SJCRH30 (cell line): Measurements from ENCODE around the gene FAM120B. TPM values are rescaled to one million over a fixed set of nuclear protein-coding genes. Genes with fewer than 3 reads are reported as not detected.

ENCODE experiments used
- DNase-seq, 2 experiments: peaks; one replicate each; pipeline ENCODE4 v3.0.0-alpha.2; 2015 to 2020
- H3K27ac ChIP-seq: fragments of 250-450 bp; sonication (Bioruptor Pico); 2 replicates; pipeline ENCODE4 v1.5.1; 2020; ENCODE audit warnings: mild to moderate bottlenecking, moderate library complexity
- H3K27me3 ChIP-seq: fragments of 250-450 bp; sonication (Bioruptor Pico); 2 replicates; pipeline ENCODE4 v1.5.1; 2020; ENCODE audit warnings: mild to moderate bottlenecking, moderate library complexity
- H3K36me3 ChIP-seq: fragments of 250-450 bp; sonication (Bioruptor Pico); 2 replicates; pipeline ENCODE4 v1.5.1; 2020; ENCODE audit warnings: mild to moderate bottlenecking, moderate library complexity
- H3K4me1 ChIP-seq: fragments of 250-450 bp; sonication (Bioruptor Pico); 2 replicates; pipeline ENCODE4 v1.5.1; 2020; ENCODE audit warnings: mild to moderate bottlenecking, moderate library complexity
- H3K4me3 ChIP-seq: fragments of 250-450 bp; sonication (Bioruptor Pico); 2 replicates; pipeline ENCODE4 v1.5.1; 2020; ENCODE audit warnings: mild to moderate bottlenecking, moderate library complexity
- H3K9me3 ChIP-seq: fragments of 250-450 bp; sonication (Bioruptor Pico); replicated peaks from 2 replicates; pipeline ENCODE4 v1.5.1; 2020; ENCODE audit warnings: mild to moderate bottlenecking, moderate library complexity
- total RNA-seq: library from RNA; depleted of rRNA; stranded (reverse); fragments of >200 nt; shearing (Covaris generic); gene quantifications from 2 replicates; pipeline ENCODE4 v1.2.3, GENCODE V29; 2014

Gene FAM120B
- total RNA-seq, 1 experiment from 2014 or later: 21.4 TPM

DNA sequence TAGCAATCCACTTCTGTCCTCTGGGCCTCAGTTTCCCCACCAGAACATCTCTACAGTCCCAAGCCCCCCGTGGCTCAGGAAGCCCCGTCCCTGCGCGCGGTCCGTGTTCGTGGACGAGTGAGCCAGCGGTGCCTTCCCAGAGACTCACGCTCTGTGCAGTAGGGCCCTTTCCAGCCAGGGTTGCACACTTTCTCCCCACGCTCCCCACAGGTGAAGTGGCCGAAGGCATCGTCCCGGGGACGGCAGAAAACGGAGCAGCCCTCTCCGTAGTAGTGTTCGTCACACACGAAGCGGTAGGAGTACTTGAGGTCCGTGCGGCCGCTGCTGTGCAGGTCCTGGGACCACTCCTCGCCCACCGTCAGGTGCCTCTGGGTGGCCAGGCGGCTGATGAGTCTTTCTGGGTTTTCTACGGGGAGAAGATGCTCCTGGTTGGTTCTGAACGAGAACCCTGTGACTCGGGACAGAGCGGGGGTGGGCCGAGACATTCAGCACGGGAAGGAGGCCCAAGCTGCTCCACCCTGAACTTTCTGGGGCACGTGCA lies 18.4 kb upstream of the FAM120B start:
- H3K4me3 ChIP-seq: no peak overlapping the region
- DNase-seq: no peak
- no peak overlapping the region for H3K27ac ChIP-seq
- H3K4me1 ChIP-seq: peaks cover 17% of the 10 kb centered on the region
- no peaks in the 10 kb centered on the region for H3K9me3 ChIP-seq
- H3K27me3 ChIP-seq: peaks cover 15% of the 10 kb centered on the region; the same call in 1 of the 2 replicates
- peaks cover 5% of the 10 kb centered on the region; the same call in 1 of the 2 replicates for H3K36me3 ChIP-seq

DNA sequence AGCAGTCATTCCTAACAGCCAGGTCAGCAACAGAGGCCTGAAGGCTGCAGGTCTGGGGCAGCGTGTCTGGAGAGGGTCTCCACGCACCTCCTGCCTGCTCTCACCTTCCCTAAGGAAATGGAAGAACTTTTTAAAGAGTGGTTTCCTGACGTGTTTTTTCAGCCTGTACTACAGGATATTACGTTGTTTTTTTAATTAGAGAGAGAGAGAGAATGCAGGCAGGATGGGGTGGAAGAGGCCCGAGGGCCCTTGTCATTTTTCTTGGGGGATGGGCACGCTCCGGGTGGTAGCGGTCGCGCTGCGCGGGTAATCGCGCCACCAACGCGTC lies 17.7 kb upstream of the FAM120B start:
- no peaks in the 10 kb centered on the region for H3K9me3 ChIP-seq
- peaks cover 22% of the 10 kb centered on the region; the same call in 1 of the 2 replicates for H3K27me3 ChIP-seq
- no peak overlapping the region for H3K27ac ChIP-seq
- H3K4me3 ChIP-seq: no peak overlapping the region
- H3K36me3 ChIP-seq: peaks cover 4% of the 10 kb centered on the region; the same call in 1 of the 2 replicates
- H3K4me1 ChIP-seq: peaks cover 17% of the 10 kb centered on the region
- DNase-seq: no peak

- no peak overlapping the region for H3K27ac ChIP-seq
- DNase-seq: no peak
- no peaks in the 10 kb centered on the region for H3K9me3 ChIP-seq
- peaks cover 17% of the 10 kb centered on the region for H3K4me1 ChIP-seq
- H3K36me3 ChIP-seq: peaks cover 4% of the 10 kb centered on the region; the same call in 1 of the 2 replicates
- H3K27me3 ChIP-seq: peaks cover 27% of the 10 kb centered on the region; the same call in 1 of the 2 replicates
- H3K4me3 ChIP-seq: peak overlapping the region; percentile 83
Observed at GRCh38 chr6:170289180-170289931, 17.2 kb upstream of the FAM120B start.

DNA sequence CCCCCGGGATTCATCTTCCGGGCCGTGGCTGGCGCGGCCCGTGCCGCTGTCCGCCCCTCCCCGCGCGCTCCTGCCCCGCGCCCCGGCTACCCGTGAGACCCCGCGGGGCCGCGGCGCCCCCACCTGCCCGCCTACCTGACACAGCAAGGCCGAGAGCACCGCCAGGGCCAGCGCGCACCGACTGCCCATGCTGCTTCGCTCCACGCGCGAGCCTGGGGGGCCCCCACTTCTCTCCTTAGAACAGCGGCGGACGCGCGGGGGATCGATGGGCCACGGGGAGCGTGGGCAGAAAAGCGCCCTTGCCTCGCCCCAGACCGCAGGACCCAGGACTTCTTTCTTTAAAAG lies 16.6 kb upstream of the FAM120B start:
- H3K27me3 ChIP-seq: peaks cover 33% of the 10 kb centered on the region; the same call in 1 of the 2 replicates
- peak overlapping the region; percentile 31; the same call in 1 of the 2 replicates for H3K27ac ChIP-seq
- peak overlapping the region; percentile 83 for H3K4me3 ChIP-seq
- DNase-seq: no peak
- peaks cover 21% of the 10 kb centered on the region for H3K4me1 ChIP-seq
- no peaks in the 10 kb centered on the region for H3K9me3 ChIP-seq
- no peaks in the 10 kb centered on the region; the same call in 1 of the 2 replicates for H3K36me3 ChIP-seq

DNA sequence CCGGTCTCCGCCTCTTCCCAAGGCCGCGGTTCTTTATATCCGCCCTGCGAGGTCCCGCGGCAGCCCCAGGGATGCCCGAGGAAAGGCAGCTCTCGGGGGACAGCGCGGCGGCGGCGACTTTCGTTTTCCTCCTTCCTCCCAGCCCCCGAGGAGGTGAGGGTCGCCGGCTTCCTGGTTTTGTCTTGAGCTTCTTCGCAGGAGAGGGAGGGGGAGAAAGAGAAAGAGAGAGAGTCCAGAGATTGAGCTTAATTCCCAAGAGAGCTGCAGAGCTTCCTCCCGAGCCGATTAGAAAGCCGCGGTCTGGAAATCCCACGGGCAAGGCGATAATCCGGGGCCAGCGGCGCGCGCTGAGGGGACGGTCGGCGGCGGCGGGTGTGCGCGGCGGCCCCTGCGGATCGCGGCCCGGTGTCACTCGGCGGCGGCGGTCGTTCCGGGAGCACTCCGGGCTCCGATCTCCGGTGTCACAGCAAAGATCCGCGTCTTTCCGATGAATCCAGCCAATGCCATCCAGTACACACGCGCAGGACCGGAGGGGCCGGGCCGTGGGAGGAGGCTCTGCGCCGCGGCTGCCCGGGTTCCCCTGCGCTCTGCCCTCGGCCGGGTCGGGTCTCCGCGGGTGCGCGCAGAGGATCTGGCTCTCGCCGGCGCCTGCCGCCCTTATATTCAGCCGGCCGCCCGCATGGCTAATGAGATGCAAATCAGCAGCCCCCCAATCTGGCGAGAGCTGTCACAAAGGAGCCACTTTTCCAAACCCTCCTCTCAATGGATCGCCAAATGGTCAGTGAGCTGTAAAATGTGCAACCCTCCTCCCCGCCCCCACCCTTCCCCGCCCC lies 16.0 kb upstream of the FAM120B start, which contains the start of gene DLL1:
Gene DLL1 (minus strand): TSS at position 783 of the 833 bp plus-strand sequence. CDS start 939 bp downstream, outside the sequence.
- H3K27ac ChIP-seq: peak within 1 kb of the TSS; percentile 31; the same call in 1 of the 2 replicates
- H3K9me3 ChIP-seq: no peaks in the 10 kb centered on the region
- H3K27me3 ChIP-seq: peaks cover 35% of the 10 kb centered on the region; the same call in 1 of the 2 replicates
- peaks cover 24% of the 10 kb centered on the region for H3K4me1 ChIP-seq
- H3K4me3 ChIP-seq: peak within 1 kb of the TSS; percentile 83
- DNase-seq: peak; percentile 74 to 78
- H3K36me3 ChIP-seq: no peaks in the 10 kb centered on the region

- peaks cover 24% of the 10 kb centered on the region for H3K4me1 ChIP-seq
- H3K27me3 ChIP-seq: peaks cover 35% of the 10 kb centered on the region; the same call in 1 of the 2 replicates
- no peaks in the 10 kb centered on the region for H3K9me3 ChIP-seq
- peak; percentile 76 to 77 for DNase-seq
- H3K4me3 ChIP-seq: peak overlapping the region; percentile 83
- H3K27ac ChIP-seq: no peak overlapping the region
- no peaks in the 10 kb centered on the region for H3K36me3 ChIP-seq
Observed at GRCh38 chr6:170291271-170292110, 15.1 kb upstream of the FAM120B start.

GRCh38 chr6:170292111-170292406 lies 14.5 kb upstream of the FAM120B start:
- no peak for DNase-seq
- H3K9me3 ChIP-seq: no peaks in the 10 kb centered on the region
- H3K4me3 ChIP-seq: peak overlapping the region; percentile 83
- no peak overlapping the region for H3K27ac ChIP-seq
- H3K4me1 ChIP-seq: peaks cover 27% of the 10 kb centered on the region
- H3K36me3 ChIP-seq: no peaks in the 10 kb centered on the region
- H3K27me3 ChIP-seq: peaks cover 40% of the 10 kb centered on the region; the same call in 1 of the 2 replicates

DNA sequence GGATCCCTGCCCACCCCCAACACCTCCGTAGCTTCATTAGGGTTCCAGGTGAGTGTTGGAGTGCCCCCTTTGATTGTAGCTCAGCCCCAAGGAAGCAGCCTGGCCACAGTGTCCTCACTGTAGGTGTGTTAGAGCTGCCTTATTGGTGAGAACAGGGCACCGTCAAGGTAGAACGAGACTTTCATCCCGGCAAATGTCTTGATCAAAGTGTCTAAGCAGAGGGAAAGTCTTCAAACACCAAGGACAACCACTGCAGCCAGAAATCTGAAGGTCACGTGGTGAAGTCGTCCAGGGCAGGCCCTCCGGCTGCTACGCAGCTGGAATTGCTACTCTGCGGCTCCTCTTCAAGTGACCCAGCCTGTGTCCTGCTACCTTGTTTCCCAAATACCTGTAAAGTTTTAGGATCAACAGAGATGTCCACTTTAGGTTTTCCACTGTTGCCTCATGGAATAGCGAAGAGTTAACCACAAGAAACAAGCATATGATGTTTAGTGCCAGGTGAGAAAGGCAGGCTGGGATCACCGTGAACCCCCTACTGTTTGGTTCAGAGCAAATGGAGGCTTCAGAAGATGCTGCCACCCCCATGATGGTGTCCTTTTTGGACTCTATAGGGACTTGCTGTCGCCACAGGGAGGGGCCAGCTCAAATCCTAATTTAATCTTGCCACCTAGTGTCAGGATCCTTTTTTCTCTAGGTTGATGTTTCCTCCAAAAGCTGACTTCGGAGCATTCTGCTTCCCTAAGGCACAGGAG lies 14.0 kb upstream of the FAM120B start:
- H3K36me3 ChIP-seq: no peaks in the 10 kb centered on the region
- no peaks in the 10 kb centered on the region for H3K9me3 ChIP-seq
- H3K4me1 ChIP-seq: peaks cover 25% of the 10 kb centered on the region
- no peak overlapping the region for H3K4me3 ChIP-seq
- H3K27ac ChIP-seq: no peak overlapping the region
- DNase-seq: peak in 1 of 2 experiments; percentile 35
- H3K27me3 ChIP-seq: peaks cover 42% of the 10 kb centered on the region; the same call in 1 of the 2 replicates

GRCh38 chr6:170293341-170294231 lies 13.0 kb upstream of the FAM120B start:
- no peak for DNase-seq
- Histone ChIP-seq H3K27ac (no peak overlapping the region), H3K36me3 (no peaks in the 10 kb centered on the region), H3K4me1 (peaks cover 32% of the 10 kb centered on the region), H3K27me3 (peaks cover 45% of the 10 kb centered on the region; the same call in 1 of the 2 replicates), H3K4me3 (no peak overlapping the region), H3K9me3 (no peaks in the 10 kb centered on the region)

DNA sequence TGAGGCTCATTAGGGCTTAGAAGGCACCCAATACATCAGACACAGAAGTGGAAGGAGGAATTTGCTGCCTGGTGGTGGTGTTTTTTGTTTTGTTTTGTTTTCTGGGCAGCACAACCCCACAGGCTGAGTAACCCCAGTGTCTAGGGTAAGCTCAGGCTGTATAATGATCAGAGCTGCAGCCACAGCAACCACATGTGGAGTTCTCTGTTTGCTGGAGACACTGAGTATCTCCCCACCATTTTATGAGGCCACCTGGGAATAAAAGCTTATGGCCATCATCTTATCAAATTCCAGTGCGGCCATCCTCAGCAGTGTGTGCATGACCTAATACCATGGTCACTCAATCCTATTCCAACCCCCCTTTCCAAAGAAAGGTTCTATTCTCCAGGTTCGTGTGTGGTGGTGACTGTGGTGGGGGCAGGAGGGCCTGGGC lies 12.2 kb upstream of the FAM120B start:
- Histone ChIP-seq H3K36me3 (no peaks in the 10 kb centered on the region), H3K9me3 (no peaks in the 10 kb centered on the region), H3K4me1 (peaks cover 37% of the 10 kb centered on the region), H3K27me3 (peaks cover 45% of the 10 kb centered on the region; the same call in 1 of the 2 replicates), H3K27ac (no peak overlapping the region), H3K4me3 (no peak overlapping the region)
- peak in 1 of 2 experiments; percentile 22 for DNase-seq

GRCh38 chr6:170294813-170295509 lies 11.6 kb upstream of the FAM120B start:
- H3K27me3 ChIP-seq: peaks cover 45% of the 10 kb centered on the region; the same call in 1 of the 2 replicates
- no peaks in the 10 kb centered on the region for H3K9me3 ChIP-seq

More at GRCh38 chr6:170294813-170295509, 11.6 kb upstream of the FAM120B start:
- H3K4me3 ChIP-seq: peak overlapping the region; percentile 44
- H3K36me3 ChIP-seq: no peaks in the 10 kb centered on the region
- no peak overlapping the region for H3K27ac ChIP-seq
- no peak for DNase-seq
- peaks cover 37% of the 10 kb centered on the region for H3K4me1 ChIP-seq
